HTERT RPE-1 (cell line): ENCODE results near the gene RRP15.

ENCODE experiments used
- in situ Hi-C: fragments of 300-500 bp; cut with MboI; formaldehyde crosslinking; loops from 4 replicates; pipeline ENCODE4 v1.14.3; 2020; ENCODE audit warnings: low sequenced_read_pairs

Gene RRP15, protein sequence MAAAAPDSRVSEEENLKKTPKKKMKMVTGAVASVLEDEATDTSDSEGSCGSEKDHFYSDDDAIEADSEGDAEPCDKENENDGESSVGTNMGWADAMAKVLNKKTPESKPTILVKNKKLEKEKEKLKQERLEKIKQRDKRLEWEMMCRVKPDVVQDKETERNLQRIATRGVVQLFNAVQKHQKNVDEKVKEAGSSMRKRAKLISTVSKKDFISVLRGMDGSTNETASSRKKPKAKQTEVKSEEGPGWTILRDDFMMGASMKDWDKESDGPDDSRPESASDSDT

DNA sequence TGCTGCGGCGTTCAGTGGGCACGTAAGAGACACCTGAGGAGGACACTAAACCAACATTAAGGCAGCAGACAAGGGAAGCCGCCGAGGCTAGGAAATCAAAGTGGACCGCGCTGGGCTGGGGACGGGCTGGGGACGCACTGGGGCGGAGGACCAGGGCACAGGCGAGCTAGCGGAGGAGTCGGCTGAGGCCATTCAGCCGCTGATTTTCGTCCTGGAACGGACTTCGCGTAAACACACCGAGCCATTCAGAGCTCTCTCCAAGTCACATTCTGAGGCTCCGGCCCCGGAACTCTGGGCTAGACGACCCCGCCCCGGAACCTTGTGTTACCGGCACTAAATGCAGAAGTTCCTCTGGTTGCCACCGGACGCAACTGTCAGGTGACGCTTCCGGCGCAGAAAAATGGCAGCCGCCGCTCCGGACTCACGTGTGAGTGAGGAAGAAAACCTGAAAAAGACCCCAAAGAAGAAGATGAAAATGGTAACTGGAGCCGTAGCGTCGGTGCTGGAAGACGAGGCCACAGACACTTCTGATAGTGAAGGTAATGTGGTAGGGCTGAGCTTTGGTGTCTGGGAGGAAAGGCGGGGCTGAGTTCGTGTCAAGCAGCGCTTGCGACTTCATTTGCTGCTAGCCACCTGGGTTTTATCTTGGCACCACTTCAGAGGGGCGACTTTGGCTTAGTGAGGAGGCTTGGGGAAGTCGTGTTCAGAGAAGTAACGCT, at the start of gene RRP15:
Gene RRP15 (plus strand): TSS at position 377 of the 719 bp plus-strand sequence. CDS start 24 bp downstream, at position 401.
- in situ Hi-C loops, result no loop called here

DNA sequence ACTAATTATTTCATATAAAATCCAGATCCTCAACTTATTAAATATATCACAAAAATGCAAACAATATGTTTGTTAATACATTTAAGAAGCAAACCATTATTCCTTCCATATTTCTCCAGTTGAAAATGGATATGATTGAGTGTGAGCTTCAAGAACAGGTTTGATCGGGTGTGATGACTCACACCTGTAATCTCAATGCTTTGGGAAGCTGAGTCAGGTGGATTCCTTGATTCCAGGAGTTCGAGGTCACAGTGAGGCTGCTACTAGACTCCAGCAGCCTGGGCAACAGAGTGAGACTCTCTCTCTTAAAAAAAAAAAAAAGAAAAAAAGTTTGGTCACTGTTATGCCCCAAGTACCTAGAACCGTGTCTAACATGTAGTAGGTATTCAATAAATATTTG, 42.9 kb upstream of the RRP15 start:
- in situ Hi-C loops, result no loop called here

DNA sequence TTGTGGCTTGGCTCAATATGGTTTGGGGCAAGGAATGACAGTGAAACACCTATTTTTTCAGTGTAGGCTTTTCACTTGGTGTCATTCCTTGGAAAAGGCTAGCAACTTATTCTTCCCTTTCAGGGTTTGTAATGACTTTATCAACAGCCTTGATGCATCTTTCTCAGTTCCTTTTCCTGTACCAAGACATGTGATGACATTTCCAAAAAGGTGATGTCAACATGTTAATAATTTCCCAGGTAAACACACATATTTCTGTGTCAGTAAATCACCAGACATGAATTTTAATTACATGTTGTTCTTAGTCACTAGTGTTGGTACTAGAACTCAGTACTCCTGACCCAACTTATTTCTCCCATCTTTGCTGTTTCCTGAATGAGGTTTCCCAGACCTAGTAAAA, 37.8 kb upstream of the RRP15 start:
- in situ Hi-C loops, result no loop called here

DNA sequence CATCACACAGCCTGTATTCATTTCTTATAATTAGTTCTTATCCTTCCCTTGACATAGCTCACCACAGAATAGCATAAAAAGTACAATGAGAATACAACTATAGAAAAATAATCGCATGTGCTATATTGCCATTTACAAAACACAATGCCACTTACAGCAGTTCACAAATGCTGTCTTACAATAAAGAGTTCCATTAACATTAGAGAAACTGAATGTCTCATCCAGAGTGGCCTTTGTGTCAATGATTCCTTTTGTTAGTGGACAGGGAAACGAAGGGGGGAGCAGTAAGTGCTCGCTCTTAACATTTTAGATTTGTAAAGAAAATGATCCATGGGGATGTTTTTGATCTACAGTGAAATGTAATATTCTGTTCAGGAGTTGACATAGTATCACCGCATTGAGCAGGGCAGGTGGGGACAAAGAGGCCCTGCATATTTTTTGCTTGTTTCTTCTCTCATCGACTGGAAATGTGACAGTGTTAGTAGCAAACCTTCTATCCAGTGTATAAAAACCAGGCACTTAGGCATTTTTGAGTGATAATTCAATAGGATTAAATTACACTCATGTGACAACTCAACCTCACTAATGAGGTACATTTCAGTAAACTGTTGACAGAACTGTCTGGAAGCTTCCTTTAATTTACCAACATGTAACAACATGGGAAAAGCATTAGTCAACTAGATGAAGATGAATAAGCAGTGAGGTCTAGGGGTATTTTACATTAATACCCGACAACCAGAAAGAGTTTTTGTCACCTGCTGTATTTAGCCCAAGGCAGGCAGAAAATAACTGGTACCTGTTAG, 35.6 kb upstream of the RRP15 start:
- in situ Hi-C loops, result no loop called here

DNA sequence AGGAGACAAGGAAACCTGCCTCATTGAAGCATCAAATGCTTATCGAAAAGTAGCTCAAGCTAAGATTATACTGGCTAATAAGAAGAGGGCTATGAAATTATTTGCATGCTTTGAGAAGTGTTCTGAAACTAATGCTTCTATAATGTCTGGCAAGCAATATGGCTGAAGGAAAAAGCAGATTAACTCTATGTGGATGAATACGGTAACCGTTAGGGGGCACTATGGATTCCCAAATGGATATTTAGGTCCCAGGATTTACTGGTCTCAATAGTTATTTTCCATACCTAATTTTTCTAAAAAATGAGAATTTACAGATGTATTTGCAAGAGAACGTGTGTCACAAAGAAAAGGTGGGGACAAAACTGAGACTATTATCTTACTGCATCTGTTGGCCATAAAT, 34.6 kb upstream of the RRP15 start:
- in situ Hi-C loops, result no loop called here

DNA sequence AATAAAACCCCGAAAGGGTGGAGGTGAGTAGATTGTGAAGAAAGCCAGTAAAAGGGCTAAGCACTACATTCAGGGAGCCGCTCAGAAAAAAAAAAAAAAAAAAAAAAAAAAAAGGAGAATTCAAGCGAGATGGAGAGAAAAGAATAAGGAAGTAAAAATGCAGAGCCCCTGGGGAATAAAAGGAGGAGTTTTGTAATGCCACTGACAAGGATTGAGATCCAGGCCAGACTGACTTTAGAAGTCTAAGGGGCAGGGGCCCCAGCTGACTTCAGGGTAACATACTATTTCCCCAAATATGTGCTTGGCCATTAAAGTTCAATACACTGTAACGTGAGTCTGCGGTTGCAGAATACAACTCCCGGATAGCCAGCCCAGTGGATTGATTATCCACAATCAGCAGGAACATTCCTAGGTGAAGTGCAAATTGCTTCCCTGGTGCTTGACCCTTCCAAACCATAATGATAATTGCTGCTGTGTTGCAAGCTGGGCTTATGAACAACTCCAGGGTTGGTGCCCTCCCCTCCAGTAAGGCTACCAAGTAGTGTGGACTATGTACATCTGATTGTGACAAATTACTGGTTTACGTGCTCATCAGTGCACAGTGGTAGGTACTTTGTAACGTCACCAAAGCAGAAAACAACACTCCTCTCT, 30.7 kb upstream of the RRP15 start:
- in situ Hi-C loops, result no loop called here

DNA sequence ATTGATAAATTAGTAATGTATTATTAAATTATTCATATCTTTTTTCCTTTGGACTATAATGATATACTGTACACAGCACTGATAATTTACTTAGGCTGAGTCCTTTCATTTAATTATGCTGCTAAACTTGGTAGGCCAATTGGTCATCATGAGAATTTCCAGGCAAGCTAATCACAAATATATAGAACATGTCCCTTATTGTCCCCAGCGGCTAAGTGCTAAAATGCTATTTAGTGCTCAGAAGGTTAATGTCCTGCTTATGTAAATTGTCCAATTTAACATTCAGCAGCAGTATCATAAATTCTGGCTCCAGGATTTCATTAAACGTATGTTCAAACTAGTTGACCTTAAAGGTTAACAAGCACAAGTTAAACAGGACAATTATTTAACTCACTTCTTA, 30.0 kb upstream of the RRP15 start:
- in situ Hi-C loops, result no loop called here

DNA sequence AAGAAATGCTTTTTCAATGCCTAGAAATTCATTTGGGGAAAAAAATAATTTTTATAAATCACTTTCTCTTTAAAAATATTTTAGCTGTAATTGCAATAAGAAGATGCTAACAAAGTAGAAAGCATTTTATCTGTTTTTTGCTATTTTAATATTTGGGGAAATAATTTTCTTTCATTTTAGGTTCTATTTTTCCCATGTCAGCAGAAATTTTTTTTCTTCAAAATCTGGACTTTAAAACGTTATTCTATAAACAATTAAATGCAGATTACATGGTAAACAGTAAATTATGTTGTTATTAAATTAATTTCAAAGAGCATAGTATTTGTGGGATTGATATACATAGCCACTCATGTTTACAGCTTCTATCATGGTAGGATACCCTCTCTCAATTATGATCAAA, 27.7 kb upstream of the RRP15 start:
- in situ Hi-C loops, result no loop called here

DNA sequence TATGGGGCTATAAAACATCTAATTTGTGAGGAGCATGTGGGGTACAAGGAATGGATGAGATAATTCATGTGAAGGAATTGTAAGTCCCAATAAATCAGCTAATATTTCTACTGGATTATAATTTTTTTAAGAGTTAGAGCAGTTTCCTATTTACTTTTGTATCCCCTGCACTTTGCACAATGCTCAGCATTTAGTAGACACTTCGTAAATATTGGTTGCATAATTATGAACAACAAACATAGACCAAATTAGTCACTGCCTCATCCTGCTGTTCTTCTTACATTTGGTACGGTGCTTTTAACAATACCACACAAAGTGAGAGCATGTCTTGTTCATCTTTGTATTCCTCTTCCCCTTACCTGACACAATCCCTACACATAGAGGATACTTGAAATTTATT, 27.1 kb upstream of the RRP15 start:
- in situ Hi-C loops, result no loop called here

DNA sequence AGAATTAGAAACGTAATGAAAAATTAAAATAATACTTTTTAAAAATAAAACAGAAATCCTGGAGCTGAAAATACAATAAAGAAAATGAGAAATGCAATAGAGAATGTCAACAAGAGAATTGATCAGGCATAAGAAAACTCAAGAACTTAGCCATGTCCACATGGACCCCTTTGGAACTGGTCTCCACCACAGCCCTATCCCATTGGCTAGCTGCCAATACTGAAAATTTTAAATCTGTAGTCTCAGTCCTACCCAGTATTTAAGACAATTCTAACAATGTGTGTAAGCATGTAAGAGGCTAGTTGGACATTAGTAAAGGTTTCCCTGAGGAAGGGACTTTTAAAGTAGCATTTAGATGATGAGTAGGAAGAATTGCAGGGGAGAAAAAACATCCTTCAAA, 25.8 kb upstream of the RRP15 start:
- in situ Hi-C loops, result no loop called here

DNA sequence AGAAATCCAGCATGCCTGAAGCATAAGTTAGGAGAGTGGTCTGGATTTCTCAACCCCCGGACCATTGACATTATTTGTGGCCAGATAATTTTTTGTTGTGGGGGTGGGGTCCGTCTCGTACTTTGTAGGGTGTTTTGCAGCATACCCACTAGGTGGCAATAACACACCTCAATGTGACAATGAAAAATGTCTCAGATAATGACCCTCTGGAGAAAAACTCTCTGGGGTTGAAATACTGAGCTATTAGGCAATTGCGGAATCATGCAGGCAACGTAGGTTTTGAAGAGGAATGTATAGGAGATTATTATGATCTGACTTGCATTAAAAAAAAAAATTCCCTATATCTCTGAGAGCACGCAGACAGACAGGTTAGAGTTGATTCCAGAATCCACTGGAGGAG, 25.3 kb upstream of the RRP15 start:
- in situ Hi-C loops, result no loop called here

DNA sequence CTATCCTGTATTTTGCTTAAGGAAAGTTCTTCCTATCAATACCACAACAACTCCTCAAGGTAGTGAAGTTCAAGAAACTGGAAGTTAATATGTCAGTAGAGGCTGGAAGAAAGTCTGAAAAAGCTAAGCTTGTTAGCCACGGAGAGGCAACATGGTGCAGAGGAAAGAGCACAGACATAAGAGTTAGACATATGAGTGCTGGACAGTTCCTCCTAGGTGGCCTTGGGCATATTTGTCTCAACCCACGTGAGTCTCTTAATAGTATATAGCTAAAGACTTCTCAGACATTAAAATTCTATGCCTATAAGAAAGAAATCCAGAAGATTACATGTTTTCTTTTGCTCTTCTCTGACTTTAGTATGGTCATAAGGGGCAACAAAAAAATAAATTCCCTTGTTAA, 22.8 kb upstream of the RRP15 start:
- in situ Hi-C loops, result no loop called here

DNA sequence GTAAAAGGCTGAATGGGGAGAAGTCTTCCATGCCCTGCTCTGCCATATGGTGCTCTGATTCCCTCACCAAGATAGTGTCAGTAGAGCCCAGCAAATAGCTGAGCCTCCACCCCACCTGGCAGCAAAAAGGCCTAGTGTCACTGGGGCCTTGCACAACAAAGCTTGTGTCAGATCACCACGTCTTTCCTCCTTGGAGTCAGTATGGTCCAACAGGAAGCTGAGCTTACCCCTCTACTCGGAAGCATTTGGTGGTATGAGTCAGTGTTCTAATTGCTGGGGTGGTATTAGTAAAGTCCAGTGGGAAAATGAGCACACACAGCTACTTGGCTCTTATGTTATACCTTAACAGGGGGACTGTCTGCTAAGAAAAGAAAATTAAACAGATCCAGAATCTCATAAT, 18.7 kb upstream of the RRP15 start:
- in situ Hi-C loops, result no loop called here

DNA sequence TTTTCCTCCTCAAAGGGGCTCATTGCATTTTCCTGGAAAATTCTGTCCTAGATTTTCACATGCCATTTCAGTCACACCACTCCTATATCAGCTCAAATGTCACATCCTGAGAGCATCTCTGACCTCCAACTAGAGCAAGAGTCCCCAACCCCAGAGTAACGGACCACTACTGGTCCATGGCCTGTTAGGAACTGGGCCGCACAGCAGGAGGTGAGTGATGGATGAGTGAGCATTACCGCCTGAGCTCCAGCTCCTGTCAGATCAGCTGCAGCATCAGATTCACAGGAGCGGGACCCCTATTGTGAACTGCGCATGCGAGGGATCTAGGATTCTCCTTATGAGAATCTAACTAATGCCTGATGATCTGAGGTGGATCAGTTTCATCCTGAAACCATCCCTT, 12.7 kb upstream of the RRP15 start:
- in situ Hi-C loops, result no loop called here

DNA sequence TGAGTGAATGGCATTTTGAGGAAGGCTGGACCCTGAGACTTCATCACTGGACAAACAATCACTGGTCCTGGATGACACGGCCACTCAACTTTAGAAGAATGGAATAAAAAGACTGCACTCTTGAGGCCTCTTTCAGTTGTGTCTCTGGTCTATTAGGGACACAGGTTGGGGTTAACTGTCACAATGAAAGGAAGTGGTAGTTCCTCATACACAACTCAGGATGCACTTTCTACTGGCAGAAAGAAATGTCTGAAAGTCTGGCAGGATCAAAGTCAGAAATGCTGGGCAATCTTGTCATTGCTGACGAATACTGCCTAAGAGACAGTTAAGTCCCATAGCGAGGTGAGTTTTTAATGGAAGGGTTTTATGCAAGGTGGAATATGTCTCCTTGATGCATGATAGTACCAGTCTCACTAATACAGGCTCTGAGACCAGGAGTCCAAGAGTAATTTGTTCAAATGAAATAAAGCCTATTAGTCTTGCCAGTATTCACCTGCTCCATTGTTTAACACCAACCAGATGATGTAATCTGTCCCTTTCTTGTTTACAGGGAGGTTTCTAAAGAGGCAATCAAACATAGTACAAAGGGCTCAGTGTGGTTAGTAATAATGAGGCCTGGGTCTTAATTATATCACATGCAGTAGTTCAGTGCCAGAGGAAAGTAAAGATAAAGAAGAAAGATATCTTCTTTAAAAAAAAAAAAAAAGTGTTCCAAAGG, 11.2 kb upstream of the RRP15 start:
- in situ Hi-C loops, result no loop called here

DNA sequence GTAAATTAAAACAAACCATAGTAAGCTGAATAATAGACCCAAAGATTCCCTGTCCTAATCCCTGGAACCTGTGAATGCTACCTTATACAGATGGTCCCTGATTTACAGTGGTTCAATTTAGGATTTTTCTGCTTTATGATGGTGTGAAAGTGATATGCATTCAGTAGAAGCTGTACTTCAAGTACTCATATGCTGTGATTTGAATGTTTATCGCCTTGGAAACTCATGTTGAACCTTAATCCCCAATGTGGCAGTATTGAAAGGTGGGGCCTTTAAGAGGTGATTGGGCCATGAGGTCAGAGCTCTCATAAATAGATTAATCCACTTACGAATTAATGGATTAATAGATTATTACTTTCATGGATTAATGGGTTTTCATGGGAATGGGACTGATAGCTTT, 10.6 kb upstream of the RRP15 start:
- in situ Hi-C loops, result no loop called here

DNA sequence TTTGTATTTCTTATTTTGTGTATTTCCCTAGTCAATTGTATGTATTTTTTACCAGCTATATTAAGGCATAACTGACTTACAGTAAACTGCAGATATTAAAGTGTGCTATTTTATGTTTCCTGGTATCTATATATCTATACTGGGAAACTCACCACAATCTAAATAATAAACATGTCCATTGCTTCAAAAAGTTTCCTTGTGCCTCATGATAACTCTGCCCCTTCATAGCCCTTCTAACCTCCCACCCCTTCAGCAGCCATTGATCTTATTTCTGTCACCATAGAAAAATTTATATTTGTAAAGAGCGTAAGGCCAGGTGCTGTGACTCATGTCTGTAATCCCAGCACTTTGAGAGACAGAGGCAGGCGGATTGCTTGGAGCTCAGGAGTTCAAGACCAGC, 9.3 kb upstream of the RRP15 start:
- in situ Hi-C loops, result no loop called here

DNA sequence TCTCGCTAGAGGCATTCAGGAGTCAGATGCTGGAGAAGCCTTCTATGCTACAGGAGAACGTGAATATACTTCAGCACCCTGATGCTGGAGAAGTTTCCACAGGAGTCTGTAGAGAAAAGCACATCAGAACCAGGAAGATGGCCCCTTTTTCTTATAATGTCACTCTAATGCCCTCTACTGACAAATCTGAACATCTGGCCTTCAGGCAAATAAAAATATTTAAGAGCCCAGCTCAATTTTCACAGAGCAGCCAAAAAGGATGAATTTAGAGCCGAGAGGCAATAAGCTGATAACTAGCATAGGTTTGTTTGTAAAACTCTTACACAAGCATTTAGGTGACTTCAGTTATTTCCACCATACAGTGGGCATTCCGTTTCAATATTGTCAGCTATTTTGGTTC, 3.8 kb upstream of the RRP15 start:
- in situ Hi-C loops, result no loop called here

DNA sequence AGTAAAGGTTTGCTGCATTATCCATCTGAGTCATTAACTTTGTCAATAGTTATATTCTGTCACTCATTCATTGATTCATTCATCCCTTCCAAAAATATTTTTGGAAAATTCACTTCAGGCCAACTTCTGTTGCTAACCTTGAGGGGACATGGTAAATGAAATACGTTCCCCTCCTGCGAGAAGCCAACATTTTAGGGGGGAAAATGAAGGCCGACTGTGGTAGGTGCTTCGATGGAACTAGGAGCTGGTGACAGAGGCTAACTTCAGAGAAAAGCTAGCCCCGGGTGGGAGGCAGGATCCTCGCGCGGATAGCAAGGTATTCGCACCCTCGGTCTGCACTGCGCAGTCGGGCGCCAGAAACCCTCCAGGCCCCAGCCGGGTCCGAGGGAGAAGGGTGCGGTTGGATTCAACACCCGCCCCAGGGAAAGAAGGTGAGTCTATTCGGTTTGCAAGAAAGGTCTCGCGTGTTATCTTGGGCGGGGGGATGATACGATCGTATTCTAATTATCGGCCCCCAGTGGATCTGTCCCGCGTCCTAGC, 646 bp upstream of the RRP15 start:
- in situ Hi-C loops, result no loop called here

DNA sequence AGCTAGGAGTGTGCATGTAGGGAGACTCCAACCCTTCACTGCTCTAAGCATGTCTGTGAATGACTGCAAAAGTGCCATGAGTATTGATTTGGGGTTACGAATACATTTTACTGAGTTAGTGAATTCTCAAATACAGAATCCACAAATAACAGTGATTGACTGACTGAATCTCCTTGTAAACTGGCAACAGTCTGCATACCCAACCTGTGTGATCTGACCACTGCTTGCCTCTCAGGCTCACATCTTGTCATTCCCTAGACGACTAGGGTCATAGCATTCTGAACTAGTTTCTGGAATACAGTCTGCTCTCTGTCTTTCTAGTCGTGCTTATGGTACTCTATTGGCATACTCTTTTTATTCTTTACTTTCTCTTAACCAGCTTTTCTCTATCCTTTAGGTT, 7.4 kb downstream of the RRP15 start:
- in situ Hi-C loops, result no loop called here

DNA sequence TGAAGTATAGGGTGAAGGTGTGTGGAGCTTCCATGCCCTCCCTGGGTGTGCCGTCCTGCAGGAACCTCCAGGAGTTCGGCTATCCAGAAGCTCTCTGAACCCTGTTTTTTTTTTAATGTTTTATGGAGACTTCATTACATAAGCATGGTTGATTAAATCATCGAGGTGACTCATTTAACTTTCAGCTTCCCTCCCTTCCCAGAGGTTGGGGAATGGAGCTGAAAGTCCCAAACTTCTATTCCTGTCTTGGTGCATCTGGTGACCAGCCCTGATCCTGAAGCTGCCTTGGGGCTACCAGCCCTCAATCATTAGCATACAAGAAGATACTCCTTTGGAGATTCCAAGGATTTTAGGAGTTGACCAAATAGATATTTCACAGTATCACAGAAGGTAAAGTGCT, 9.5 kb downstream of the RRP15 start:
- in situ Hi-C loops, result no loop called here
